Trophoblast cell (in vitro differentiated cells and primary cell): ENCODE results near the gene ATP2B3.

Experiments used
- DNase-seq, 2 donors: peaks; one replicate each; pipeline ENCODE4 v3.0.0-alpha.2; 2016
- H2AFZ ChIP-seq: 2 replicates; pipeline ENCODE4 v1.6.1; 2013; ENCODE audit warnings: low read length, moderate library complexity, mild to moderate bottlenecking; ENCODE audit not compliant: insufficient read depth, poor library complexity
- H2AK5ac ChIP-seq: 2 replicates; pipeline ENCODE4 v1.6.1; 2013; ENCODE audit warnings: mild to moderate bottlenecking, low read length
- H2BK120ac ChIP-seq: 2 replicates; pipeline ENCODE4 v1.6.1; 2013; ENCODE audit warnings: low read length, mild to moderate bottlenecking, moderate library complexity; ENCODE audit not compliant: insufficient read depth, poor library complexity
- H2BK12ac ChIP-seq: 2 replicates; pipeline ENCODE4 v1.6.1; 2013; ENCODE audit warnings: mild to moderate bottlenecking, low read length, moderate library complexity
- H2BK5ac ChIP-seq: 2 replicates; pipeline ENCODE4 v1.6.1; 2013; ENCODE audit warnings: low read length, low read depth, moderate library complexity, mild to moderate bottlenecking; ENCODE audit not compliant: poor library complexity
- H3K14ac ChIP-seq: 2 replicates; pipeline ENCODE4 v1.6.1; 2013; ENCODE audit warnings: mild to moderate bottlenecking, low read length
- H3K18ac ChIP-seq: 2 replicates; pipeline ENCODE4 v1.6.1; 2013; ENCODE audit warnings: mild to moderate bottlenecking, low read length
- H3K23ac ChIP-seq: 2 replicates; pipeline ENCODE4 v1.6.1; 2013; ENCODE audit warnings: low read length
- H3K27ac ChIP-seq: 2 replicates; pipeline ENCODE4 v1.5.1; 2013; ENCODE audit warnings: low read depth, mild to moderate bottlenecking, inconsistent platforms, low read length, moderate library complexity
- H3K27me3 ChIP-seq: 2 replicates; pipeline ENCODE4 v1.6.1; 2013; ENCODE audit warnings: inconsistent platforms, mild to moderate bottlenecking, low read length, moderate library complexity; ENCODE audit not compliant: insufficient read depth
- H3K36me3 ChIP-seq, 2 experiments: 1 replicate in 1 of 2; 2 replicates in 1 of 2; pipeline ENCODE4 v1.6.1; 2013; ENCODE audit warnings: low read length in 2 of 2, mild to moderate bottlenecking in 2 of 2, moderate library complexity in 1 of 2; ENCODE audit not compliant: insufficient read depth in 2 of 2, control insufficient read depth in 1 of 2
- H3K4ac ChIP-seq: 2 replicates; pipeline ENCODE4 v1.6.1; 2013; ENCODE audit warnings: low read depth, mild to moderate bottlenecking, low read length, moderate library complexity
- H3K4me1 ChIP-seq, 2 experiments: 1 replicate in 1 of 2; 2 replicates in 1 of 2; pipeline ENCODE4 v1.6.1; 2013; ENCODE audit warnings: low read length in 2 of 2, mild to moderate bottlenecking in 2 of 2, moderate library complexity in 1 of 2; ENCODE audit not compliant: insufficient read depth in 2 of 2, control insufficient read depth in 1 of 2
- H3K4me2 ChIP-seq: 2 replicates; pipeline ENCODE4 v1.6.1; 2013; ENCODE audit warnings: inconsistent platforms, mild to moderate bottlenecking, low read length, moderate library complexity
- H3K4me3 ChIP-seq: 2 replicates; pipeline ENCODE4 v1.5.1; 2013; ENCODE audit warnings: mild to moderate bottlenecking, low read depth, low read length, inconsistent platforms
- H3K79me1 ChIP-seq: one replicate; pipeline ENCODE4 v1.6.1; 2013; ENCODE audit warnings: low read length
- H3K79me2 ChIP-seq: 2 replicates; pipeline ENCODE4 v1.6.1; 2013; ENCODE audit warnings: low read length, mild to moderate bottlenecking; ENCODE audit not compliant: control insufficient read depth, insufficient read depth, poor library complexity
- H3K9ac ChIP-seq: 2 replicates; pipeline ENCODE4 v1.6.1; 2013; ENCODE audit warnings: mild to moderate bottlenecking, low read length
- H3K9me3 ChIP-seq: 2 replicates; pipeline ENCODE4 v1.6.1; 2013; ENCODE audit warnings: low read depth, mild to moderate bottlenecking, control low read depth, inconsistent platforms, low read length; ENCODE audit not compliant: insufficient read depth
- H4K12ac ChIP-seq: 2 replicates; pipeline ENCODE4 v1.6.1; 2013; ENCODE audit warnings: low read depth, mild to moderate bottlenecking, low read length, moderate library complexity
- H4K8ac ChIP-seq: 2 replicates; pipeline ENCODE4 v1.6.1; 2013; ENCODE audit warnings: low read depth, mild to moderate bottlenecking, low read length, moderate library complexity
- H4K91ac ChIP-seq: one replicate; pipeline ENCODE4 v1.6.1; 2013; ENCODE audit warnings: low read depth, mild to moderate bottlenecking, low read length, moderate library complexity
- WGBS: extraction: QIAGEN DNeasy Blood & Tissue Kit; methylation state at CpG from one replicate; pipeline ENCODE4 v1.1.7; 2013; ENCODE audit warnings: missing lambda C conversion rate; ENCODE audit not compliant: insufficient read length, insufficient coverage; ENCODE audit errors: extremely low coverage; 5-methylcytosine and 5-hydroxymethylcytosine counted together

ATP2B3 gene

DNA sequence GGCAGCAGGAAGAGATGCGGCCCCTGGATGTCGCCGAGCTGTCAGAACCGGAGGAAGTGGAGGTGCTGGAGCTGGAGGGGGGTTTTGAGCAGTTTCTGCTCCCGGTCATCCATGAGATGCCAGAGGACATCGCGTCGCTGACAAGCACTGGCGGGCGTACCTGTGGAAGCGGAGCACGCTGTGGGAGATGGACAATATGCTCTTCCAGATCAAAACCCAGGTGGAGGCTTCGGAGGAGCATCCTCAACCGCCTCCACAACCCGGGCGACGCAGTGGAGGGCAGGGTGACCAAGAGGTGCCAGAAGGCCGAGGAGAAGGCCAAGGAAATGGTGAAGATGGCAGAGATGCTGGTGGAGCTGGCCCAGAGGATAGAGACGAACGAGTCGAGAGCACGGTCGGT lies 89.1 kb downstream of the ATP2B3 start:
- Histone ChIP-seq H3K27me3 (no peaks in the 10 kb centered on the region), H3K4me1 (peaks cover 0 to 2% of the 10 kb centered on the region in 2 experiments), H2AFZ (no peak overlapping the region), H3K36me3 (no peaks in the 10 kb centered on the region), H3K27ac (no peak overlapping the region), H3K9me3 (no peaks in the 10 kb centered on the region), H3K4ac (no peak overlapping the region), H4K8ac (no peak overlapping the region), H2BK5ac (no peak overlapping the region), H3K14ac (no peak overlapping the region), H3K79me1 (no peaks in the 10 kb centered on the region), H3K23ac (no peak overlapping the region), H2BK12ac (no peak overlapping the region), H3K18ac (no peak overlapping the region), H3K9ac (no peak overlapping the region), H4K91ac (no peak overlapping the region), H2BK120ac (no peak overlapping the region), H3K4me2 (no peak overlapping the region), H2AK5ac (no peak overlapping the region), H3K79me2 (no peaks in the 10 kb centered on the region), H3K4me3 (no peak overlapping the region), H4K12ac (no peak overlapping the region)
- DNase-seq: no peak
- no CpG with 5 or more reads among the region's 23 CpGs for WGBS

GRCh38 chrX:153608376-153608775 lies 90.9 kb downstream of the ATP2B3 start:
- Histone ChIP-seq H3K36me3 (no peaks in the 10 kb centered on the region), H2AFZ (no peak overlapping the region), H4K12ac (no peak overlapping the region), H3K23ac (no peak overlapping the region), H2BK12ac (no peak overlapping the region), H4K91ac (no peak overlapping the region), H3K4me2 (no peak overlapping the region), H3K4me1 (peaks cover 0 to 2% of the 10 kb centered on the region in 2 experiments), H3K14ac (no peak overlapping the region), H4K8ac (no peak overlapping the region), H3K27ac (no peak overlapping the region), H3K27me3 (no peaks in the 10 kb centered on the region), H2AK5ac (no peak overlapping the region), H2BK5ac (no peak overlapping the region), H3K4me3 (no peak overlapping the region), H3K79me2 (no peaks in the 10 kb centered on the region), H3K9ac (no peak overlapping the region), H3K4ac (no peak overlapping the region), H3K18ac (no peak overlapping the region), H3K79me1 (no peaks in the 10 kb centered on the region), H2BK120ac (no peak overlapping the region), H3K9me3 (no peaks in the 10 kb centered on the region)
- no peak for DNase-seq
- no CpG with 5 or more reads among the region's 2 CpGs for WGBS

GRCh38 chrX:153608806-153609205 lies 91.4 kb downstream of the ATP2B3 start:
- Histone ChIP-seq H3K23ac (no peak overlapping the region), H3K79me1 (no peaks in the 10 kb centered on the region), H3K4me3 (no peak overlapping the region), H3K79me2 (no peaks in the 10 kb centered on the region), H2BK5ac (no peak overlapping the region), H2BK120ac (no peak overlapping the region), H3K18ac (no peak overlapping the region), H3K14ac (no peak overlapping the region), H3K9ac (no peak overlapping the region), H3K9me3 (no peaks in the 10 kb centered on the region), H3K4ac (no peak overlapping the region), H3K27ac (no peak overlapping the region), H3K27me3 (no peaks in the 10 kb centered on the region), H2AFZ (no peak overlapping the region), H3K4me1 (peaks cover 0 to 2% of the 10 kb centered on the region in 2 experiments), H4K8ac (no peak overlapping the region), H3K36me3 (no peaks in the 10 kb centered on the region), H2AK5ac (no peak overlapping the region), H4K91ac (no peak overlapping the region), H3K4me2 (no peak overlapping the region), H4K12ac (no peak overlapping the region), H2BK12ac (no peak overlapping the region)
- WGBS: no CpG with 5 or more reads among the region's 4 CpGs
- DNase-seq: no peak

GRCh38 chrX:153609917-153610835 lies 92.7 kb downstream of the ATP2B3 start:
- DNase-seq: peak; percentile 37 to 72
- WGBS: no CpG with 5 or more reads among the region's 63 CpGs
- no peak overlapping the region for H4K12ac ChIP-seq
- no peaks in the 10 kb centered on the region for H3K9me3 ChIP-seq
- no peaks in the 10 kb centered on the region for H3K79me2 ChIP-seq
- H3K4me2 ChIP-seq: peak overlapping the region; percentile 56
- H3K4me1 ChIP-seq: peaks cover 0 to 2% of the 10 kb centered on the region in 2 experiments
- H2BK12ac ChIP-seq: no peak overlapping the region
- H3K79me1 ChIP-seq: no peaks in the 10 kb centered on the region
- H3K14ac ChIP-seq: no peak overlapping the region
- H2AK5ac ChIP-seq: no peak overlapping the region
- no peak overlapping the region for H3K4ac ChIP-seq
- H3K27me3 ChIP-seq: no peaks in the 10 kb centered on the region
- H2BK120ac ChIP-seq: no peak overlapping the region
- no peaks in the 10 kb centered on the region for H3K36me3 ChIP-seq
- no peak overlapping the region for H3K23ac ChIP-seq
- no peak overlapping the region for H3K27ac ChIP-seq
- no peak overlapping the region for H2AFZ ChIP-seq
- H3K18ac ChIP-seq: no peak overlapping the region
- H2BK5ac ChIP-seq: no peak overlapping the region
- H4K8ac ChIP-seq: no peak overlapping the region
- no peak overlapping the region for H3K9ac ChIP-seq
- H3K4me3 ChIP-seq: no peak overlapping the region
- H4K91ac ChIP-seq: no peak overlapping the region
